Cortex of kidney (tissue), 1 donor: ENCODE measurements around the gene SPACA9.

Source experiments
- DNase-seq: peaks from one replicate; lab custom pipeline; 2025; lab: John Stamatoyannopoulos, UW

SPACA9 gene

GRCh38 chr9:132894862-132895835 lies 16.5 kb downstream of the SPACA9 start:
- no peak for DNase-seq

- no peak for DNase-seq
Observed at GRCh38 chr9:132896264-132896663, 17.6 kb downstream of the SPACA9 start.

- no peak for DNase-seq
Observed at GRCh38 chr9:132896906-132897305, 18.2 kb downstream of the SPACA9 start.

GRCh38 chr9:132898051-132898450 lies 19.4 kb downstream of the SPACA9 start:
- DNase-seq, result no peak

GRCh38 chr9:132901858-132902831 lies 23.4 kb downstream of the SPACA9 start:
- DNase-seq, result no peak

- DNase-seq, result no peak
Observed at GRCh38 chr9:132903574-132904492, 25.1 kb downstream of the SPACA9 start.

GRCh38 chr9:132905726-132906125 lies 27.0 kb downstream of the SPACA9 start:
- DNase-seq, result no peak

GRCh38 chr9:132908635-132909034 lies 29.9 kb downstream of the SPACA9 start:
- DNase-seq, result no peak

GRCh38 chr9:132909311-132909710 lies 30.6 kb downstream of the SPACA9 start:
- no peak for DNase-seq

- no peak for DNase-seq
Observed at GRCh38 chr9:132910376-132910775, 31.7 kb downstream of the SPACA9 start.

- DNase-seq, result no peak
Observed at GRCh38 chr9:132912131-132912530, 33.4 kb downstream of the SPACA9 start.

GRCh38 chr9:132914924-132915323 lies 36.2 kb downstream of the SPACA9 start:
- DNase-seq, result no peak

GRCh38 chr9:132919614-132920268 lies 41.0 kb downstream of the SPACA9 start:
- no peak for DNase-seq

- DNase-seq, result no peak
Observed at GRCh38 chr9:132923346-132923902, 44.7 kb downstream of the SPACA9 start.

GRCh38 chr9:132927704-132928103 lies 49.0 kb downstream of the SPACA9 start:
- DNase-seq, result no peak

- DNase-seq, result no peak
Observed at GRCh38 chr9:132931178-132931735, 52.6 kb downstream of the SPACA9 start.

- DNase-seq, result no peak
Observed at GRCh38 chr9:132935026-132935425, 56.3 kb downstream of the SPACA9 start.

- DNase-seq, result no peak
Observed at GRCh38 chr9:132937463-132937901, 58.8 kb downstream of the SPACA9 start.

- DNase-seq, result no peak
Observed at GRCh38 chr9:132939169-132939568, 60.5 kb downstream of the SPACA9 start.
